DND-41 (cell line): Measurements from ENCODE around the gene CMTM7.

Experiments used
- ATAC-seq: fragments of 200-7000 bp; cut with Tn5 transposase; 3 replicates; pipeline ENCODE4 v1.9.1; 2021; ENCODE audit warnings: low read depth; ENCODE audit not compliant: insufficient read depth
- DNase-seq: peaks from one replicate; pipeline ENCODE4 v3.0.0-alpha.2; 2020
- H2AFZ ChIP-seq: 2 replicates; pipeline ENCODE4 v1.6.0; 2012; ENCODE audit warnings: low read depth, low read length
- H3K27ac ChIP-seq: 2 replicates; pipeline ENCODE4 v1.5.1; 2012; ENCODE audit warnings: low read length, inconsistent platforms
- H3K27me3 ChIP-seq: fragments of 200-600 bp; sonication (generic); 2 replicates; pipeline ENCODE4 v1.6.0; 2012; ENCODE audit warnings: low read length, mild to moderate bottlenecking, inconsistent platforms; ENCODE audit not compliant: insufficient read depth, poor library complexity
- H3K36me3 ChIP-seq: 2 replicates; pipeline ENCODE4 v1.5.1; 2012; ENCODE audit warnings: low read length, inconsistent platforms; ENCODE audit not compliant: insufficient read depth
- H3K4me1 ChIP-seq: 2 replicates; pipeline ENCODE4 v1.5.1; 2012; ENCODE audit warnings: mild to moderate bottlenecking, low read length; ENCODE audit not compliant: insufficient read depth
- H3K4me2 ChIP-seq: 2 replicates; pipeline ENCODE4 v1.6.0; 2012; ENCODE audit warnings: mild to moderate bottlenecking, moderate library complexity, low read length, inconsistent platforms; ENCODE audit not compliant: insufficient read depth
- H3K4me3 ChIP-seq, 2 experiments: fragments of 200-600 bp in 1 of 2; shearing (Covaris generic) in 1 of 2; 2 replicates each; pipeline ENCODE4 v1.5.1; 2012 to 2016; ENCODE audit warnings: inconsistent platforms in 2 of 2, low read length in 2 of 2, mild to moderate bottlenecking in 2 of 2, low read depth in 1 of 2, moderate library complexity in 1 of 2
- H3K79me2 ChIP-seq: 2 replicates; pipeline ENCODE4 v1.6.0; 2012; ENCODE audit warnings: low read length, inconsistent platforms; ENCODE audit not compliant: insufficient read depth
- H3K9ac ChIP-seq: 2 replicates; pipeline ENCODE4 v1.6.0; 2012; ENCODE audit warnings: low read depth, mild to moderate bottlenecking, inconsistent platforms, low read length, moderate library complexity
- H3K9me3 ChIP-seq: 2 replicates; pipeline ENCODE4 v1.5.1; 2012; ENCODE audit warnings: low read length, moderate library complexity, mild to moderate bottlenecking, inconsistent platforms; ENCODE audit not compliant: insufficient read depth, severe bottlenecking
- H4K20me1 ChIP-seq: 2 replicates; pipeline ENCODE4 v1.6.0; 2012; ENCODE audit warnings: low read length; ENCODE audit not compliant: insufficient read depth
- CTCF ChIP-seq: IDR thresholded peaks from 2 replicates; pipeline ENCODE4 v1.5.1; 2012; ENCODE audit warnings: borderline replicate concordance, low read length, moderate library complexity, mild to moderate bottlenecking; ENCODE audit not compliant: poor library complexity, severe bottlenecking; ENCODE audit errors: extremely low read depth
- EZH2 ChIP-seq: IDR thresholded peaks from 3 replicates; pipeline ENCODE4 v1.6.1; 2012; ENCODE audit warnings: borderline replicate concordance, low read depth, mild to moderate bottlenecking, moderate library complexity, low read length, inconsistent platforms; ENCODE audit not compliant: severe bottlenecking

Gene CMTM7

GRCh38 chr3:32492684-32493436 is 101.2 kb downstream of the CMTM7 start:
- Histone ChIP-seq H3K79me2 (peaks cover 52% of the 10 kb centered on the region), H3K36me3 (peaks cover 12% of the 10 kb centered on the region), H3K9ac (no peak overlapping the region), H4K20me1 (peaks cover 9% of the 10 kb centered on the region; the same call in 1 of the 2 replicates), H3K27me3 (no peaks in the 10 kb centered on the region), H3K4me1 (no peaks in the 10 kb centered on the region), H3K9me3 (no peaks in the 10 kb centered on the region), H3K4me3 (no peak overlapping the region), H2AFZ (no peak overlapping the region), H3K27ac (no peak overlapping the region), H3K4me2 (no peak overlapping the region)
- no peak for DNase-seq
- TF ChIP-seq EZH2 = no peak
- TF ChIP-seq CTCF = no peak
- ATAC-seq = no peak

DNA sequence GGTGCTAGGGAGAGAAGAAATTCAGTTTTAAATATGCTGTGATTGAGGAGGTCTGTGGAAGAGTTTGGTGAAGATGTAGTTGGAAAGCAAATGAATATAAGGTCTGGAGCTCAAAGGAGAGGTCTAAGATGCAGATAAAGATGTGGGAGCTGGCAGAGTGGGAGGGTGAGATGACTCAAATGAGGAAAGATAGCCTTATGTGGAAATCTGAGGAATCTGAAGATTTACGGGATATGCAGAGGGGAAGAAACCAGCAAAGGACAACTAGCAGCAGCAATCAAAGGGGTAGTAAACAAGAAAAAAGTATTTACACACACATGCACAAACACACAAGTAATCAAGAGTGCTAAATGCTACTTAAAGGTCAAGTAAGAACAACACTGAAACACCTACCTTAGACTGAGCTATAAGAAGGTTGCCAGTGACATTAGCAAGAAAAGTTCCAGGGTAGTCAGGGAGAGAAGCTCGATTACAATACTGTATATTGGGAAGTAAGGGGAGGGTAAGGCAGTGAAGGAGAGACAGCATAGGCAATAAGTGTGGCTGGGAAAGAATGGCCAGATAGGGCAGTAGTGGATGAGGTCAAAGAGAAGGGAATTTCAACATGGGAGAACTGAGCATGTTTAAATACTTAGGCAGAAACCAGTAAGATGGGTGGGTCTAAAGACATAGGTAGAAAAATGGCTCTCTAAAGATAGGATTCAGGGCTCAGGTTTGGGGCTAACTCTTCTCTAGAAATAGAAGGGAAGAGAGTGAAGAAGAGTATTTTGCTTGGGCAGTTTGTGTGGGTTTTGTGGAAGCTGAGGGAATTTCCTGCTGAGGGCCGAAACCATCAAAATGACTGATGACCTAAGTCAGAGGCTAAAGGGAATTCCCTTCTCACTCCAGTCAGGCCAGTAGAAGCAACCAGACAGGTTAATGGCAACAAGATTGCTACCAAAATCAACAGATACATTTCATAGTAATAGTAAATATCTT is 102.1 kb downstream of the CMTM7 start:
- Histone ChIP-seq H3K9me3 (no peaks in the 10 kb centered on the region), H2AFZ (no peak overlapping the region), H3K27ac (no peak overlapping the region), H3K27me3 (no peaks in the 10 kb centered on the region), H4K20me1 (peaks cover 9% of the 10 kb centered on the region; the same call in 1 of the 2 replicates), H3K9ac (no peak overlapping the region), H3K4me1 (no peaks in the 10 kb centered on the region), H3K4me2 (no peak overlapping the region), H3K36me3 (peaks cover 11% of the 10 kb centered on the region), H3K4me3 (no peak overlapping the region), H3K79me2 (peaks cover 60% of the 10 kb centered on the region)
- no peak for DNase-seq
- no peak for ATAC-seq
- no peak for TF ChIP-seq EZH2
- no peak for TF ChIP-seq CTCF

DNA sequence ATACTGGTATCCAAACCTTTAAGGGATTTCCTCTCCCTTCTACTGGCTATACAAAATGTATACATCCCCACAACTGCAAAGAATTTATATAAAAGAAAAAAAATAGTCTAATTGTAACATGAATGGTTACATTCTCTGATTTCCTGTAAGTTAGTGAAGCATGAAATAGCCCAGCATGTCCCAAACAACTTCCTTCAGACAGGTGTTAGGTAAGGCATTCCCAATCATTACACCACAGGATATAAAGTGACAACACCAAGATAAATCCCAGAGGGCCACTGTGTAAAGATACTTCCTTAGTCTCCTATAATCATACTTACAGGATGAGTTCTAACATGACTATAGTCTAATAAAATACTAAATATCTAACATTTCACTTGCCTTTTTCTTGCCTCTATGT is 103.4 kb downstream of the CMTM7 start:
- Histone ChIP-seq H3K4me2 (no peak overlapping the region), H4K20me1 (peaks cover 9% of the 10 kb centered on the region; the same call in 1 of the 2 replicates)
- DNase-seq = no peak

More for the DNA sequence above, 103.4 kb downstream of the CMTM7 start:
- peaks cover 9% of the 10 kb centered on the region; the same call in 1 of the 2 replicates for H3K4me1 ChIP-seq
- ATAC-seq = no peak
- no peak overlapping the region for H3K27ac ChIP-seq
- no peaks in the 10 kb centered on the region for H3K27me3 ChIP-seq
- peaks cover 11% of the 10 kb centered on the region for H3K36me3 ChIP-seq
- peaks cover 72% of the 10 kb centered on the region for H3K79me2 ChIP-seq
- H2AFZ ChIP-seq = no peak overlapping the region
- no peak overlapping the region for H3K4me3 ChIP-seq
- TF ChIP-seq EZH2 (no peak), CTCF (no peak)
- no peak overlapping the region for H3K9ac ChIP-seq
- H3K9me3 ChIP-seq = no peaks in the 10 kb centered on the region
